GM12865 (cell line): ENCODE results near the gene KANK2.
"Not testable (repeated sequence)": the region's sequence is repeated elsewhere in the genome, so short reads cannot be mapped to it uniquely, and the experiment has no call there.

Experiments
- DNase-seq: peaks from one replicate; pipeline ENCODE4 v3.0.0; 2010; ENCODE audit warnings: low read depth
- H3K4me3 ChIP-seq: 2 replicates; pipeline ENCODE4 v1.5.1; 2011; ENCODE audit warnings: mild to moderate bottlenecking, low read depth, low read length, control low read depth
- CTCF ChIP-seq: IDR thresholded peaks from 2 replicates; pipeline ENCODE4 v1.5.1; 2011; ENCODE audit warnings: low read length, control low read depth, low read depth, inconsistent platforms; ENCODE audit not compliant: insufficient read depth; ENCODE audit errors: missing control alignments

KANK2 gene

GRCh38 chr19:11130824-11131455 is 66.4 kb downstream of the KANK2 start:
- DNase-seq, result peak; percentile 74
- peak; percentile 91 for TF ChIP-seq CTCF
- no peak overlapping the region for H3K4me3 ChIP-seq

GRCh38 chr19:11127905-11128304 is 69.4 kb downstream of the KANK2 start:
- DNase-seq, result no peak
- H3K4me3 ChIP-seq, result no peak overlapping the region
- TF ChIP-seq CTCF, result no peak

- TF ChIP-seq CTCF, result peak; percentile 73
- DNase-seq, result peak; percentile 79
These were observed 71.2 kb downstream of the KANK2 start for GRCh38 chr19:11125994-11126685.

GRCh38 chr19:11124157-11124556 is 73.2 kb downstream of the KANK2 start:
- not testable (repeated sequence) for H3K4me3 ChIP-seq, DNase-seq

More at GRCh38 chr19:11125994-11126685, 71.2 kb downstream of the KANK2 start:
- no peak overlapping the region for H3K4me3 ChIP-seq

- no peak for TF ChIP-seq CTCF
- no peak overlapping the region for H3K4me3 ChIP-seq
- DNase-seq, result no peak
These were observed 74.2 kb downstream of the KANK2 start for GRCh38 chr19:11123114-11123513.

- not testable (repeated sequence) for DNase-seq, H3K4me3 ChIP-seq
These were observed 75.4 kb downstream of the KANK2 start for GRCh38 chr19:11121963-11122362.

- no peak for DNase-seq
- TF ChIP-seq CTCF, result no peak
- H3K4me3 ChIP-seq, result no peak overlapping the region
These were observed 80.8 kb downstream of the KANK2 start for GRCh38 chr19:11116507-11116906.

GRCh38 chr19:11115895-11116446 is 81.4 kb downstream of the KANK2 start:
- H3K4me3 ChIP-seq, result no peak overlapping the region
- no peak for DNase-seq
- no peak for TF ChIP-seq CTCF
